Inflammatory macrophage (primary cell): ENCODE data around the gene GALR3.

ENCODE experiments used
- DNase-seq, 2 donors: peaks; one replicate each; pipeline ENCODE4 v3.0.0-alpha.2; 2020 to 2022

Gene GALR3

DNA sequence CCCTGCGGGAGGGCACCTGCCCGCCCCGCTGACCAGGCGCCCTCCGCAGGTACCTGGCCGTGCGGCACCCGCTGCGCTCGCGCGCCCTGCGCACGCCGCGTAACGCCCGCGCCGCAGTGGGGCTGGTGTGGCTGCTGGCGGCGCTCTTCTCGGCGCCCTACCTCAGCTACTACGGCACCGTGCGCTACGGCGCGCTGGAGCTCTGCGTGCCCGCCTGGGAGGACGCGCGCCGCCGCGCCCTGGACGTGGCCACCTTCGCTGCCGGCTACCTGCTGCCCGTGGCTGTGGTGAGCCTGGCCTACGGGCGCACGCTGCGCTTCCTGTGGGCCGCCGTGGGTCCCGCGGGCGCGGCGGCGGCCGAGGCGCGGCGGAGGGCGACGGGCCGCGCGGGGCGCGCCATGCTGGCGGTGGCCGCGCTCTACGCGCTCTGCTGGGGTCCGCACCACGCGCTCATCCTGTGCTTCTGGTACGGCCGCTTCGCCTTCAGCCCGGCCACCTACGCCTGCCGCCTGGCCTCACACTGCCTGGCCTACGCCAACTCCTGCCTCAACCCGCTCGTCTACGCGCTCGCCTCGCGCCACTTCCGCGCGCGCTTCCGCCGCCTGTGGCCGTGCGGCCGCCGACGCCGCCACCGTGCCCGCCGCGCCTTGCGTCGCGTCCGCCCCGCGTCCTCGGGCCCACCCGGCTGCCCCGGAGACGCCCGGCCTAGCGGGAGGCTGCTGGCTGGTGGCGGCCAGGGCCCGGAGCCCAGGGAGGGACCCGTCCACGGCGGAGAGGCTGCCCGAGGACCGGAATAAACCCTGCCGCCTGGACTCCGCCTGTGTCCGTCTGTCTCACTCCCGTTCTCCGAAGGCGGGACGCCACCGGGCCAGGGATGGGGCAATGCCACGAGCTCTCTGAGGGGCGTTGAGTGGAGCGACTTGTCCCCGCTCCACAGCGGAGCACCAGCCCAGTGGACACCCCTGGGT lies 1.8 kb downstream of the GALR3 start:
- DNase-seq = peak in 1 of 2 donors; percentile 55

DNA sequence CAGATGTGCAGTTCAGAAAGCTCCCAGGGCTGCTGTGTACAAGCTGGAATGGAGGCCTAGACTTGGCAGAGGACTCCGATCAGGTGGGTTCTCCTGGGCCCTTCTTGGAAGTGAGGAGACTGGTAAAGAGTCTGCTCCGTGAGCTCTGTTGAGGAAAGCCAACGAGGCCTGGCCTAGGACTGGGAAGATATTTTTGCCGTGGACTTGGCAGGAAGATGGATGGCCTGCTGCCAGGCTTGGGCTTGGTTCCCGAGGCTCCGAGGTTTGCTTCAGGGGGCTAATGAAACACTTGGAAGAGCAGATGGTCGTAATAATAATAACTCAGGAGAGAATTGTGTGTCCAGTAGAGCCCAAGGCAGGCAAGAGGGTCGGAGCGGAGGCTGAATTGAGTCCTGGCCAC lies 3.9 kb downstream of the GALR3 start:
- no peak for DNase-seq

DNA sequence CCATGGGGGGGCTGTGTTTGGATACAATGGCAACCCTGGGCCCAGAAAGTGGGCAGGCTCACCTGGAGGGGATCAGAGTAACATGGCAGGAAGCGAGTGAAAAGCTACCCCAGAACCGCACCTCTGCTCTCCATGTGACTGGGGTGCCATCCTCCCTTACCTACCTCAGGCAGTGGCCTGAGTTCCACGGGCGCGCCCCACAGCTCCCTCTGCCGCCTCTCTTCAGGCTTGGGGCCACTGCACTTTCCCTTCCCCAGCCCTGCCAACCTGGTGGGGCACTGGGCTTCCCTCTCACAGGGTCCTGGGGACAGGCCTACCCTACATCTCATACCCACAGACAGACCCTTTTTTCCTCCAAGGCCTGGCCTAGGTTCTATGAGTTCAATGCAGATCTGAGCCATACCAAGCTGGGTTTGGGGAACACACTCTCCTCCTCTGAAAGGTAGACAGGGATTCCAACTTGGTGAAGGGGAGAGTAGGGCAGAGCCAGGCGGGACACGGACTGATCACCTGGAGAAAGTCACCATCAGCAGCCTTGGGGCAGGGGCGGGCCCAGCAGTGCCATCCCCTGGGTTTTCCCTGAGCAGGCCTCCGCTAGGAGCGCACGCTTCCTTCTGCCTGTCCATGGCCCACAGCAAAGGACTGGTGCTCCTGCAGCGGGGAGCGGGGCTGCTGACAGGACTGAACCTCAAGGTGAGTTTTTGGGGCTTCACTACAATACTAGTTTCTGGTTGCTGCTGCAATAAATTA lies 7.1 kb downstream of the GALR3 start:
- no peak for DNase-seq

DNA sequence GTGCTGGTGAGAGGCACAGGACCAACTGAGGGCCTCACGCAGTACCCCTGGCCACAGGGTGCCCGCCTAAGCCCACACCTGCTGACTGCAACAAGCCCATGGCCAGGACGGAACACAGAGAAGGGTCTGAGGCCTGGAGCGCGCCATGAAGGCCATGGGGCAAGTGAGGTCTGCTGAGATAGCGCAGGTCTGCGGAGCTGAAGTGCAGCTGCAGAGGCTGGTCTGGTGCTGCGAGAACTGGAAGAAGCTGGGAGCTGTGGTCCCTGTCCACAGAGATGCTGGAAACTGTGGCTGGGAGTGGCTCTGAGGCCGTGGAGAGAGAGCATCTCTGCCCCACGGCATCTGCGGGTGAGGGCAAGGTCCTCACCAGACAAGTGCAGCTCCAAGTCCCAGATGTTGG lies 8.3 kb downstream of the GALR3 start:
- no peak for DNase-seq

DNA sequence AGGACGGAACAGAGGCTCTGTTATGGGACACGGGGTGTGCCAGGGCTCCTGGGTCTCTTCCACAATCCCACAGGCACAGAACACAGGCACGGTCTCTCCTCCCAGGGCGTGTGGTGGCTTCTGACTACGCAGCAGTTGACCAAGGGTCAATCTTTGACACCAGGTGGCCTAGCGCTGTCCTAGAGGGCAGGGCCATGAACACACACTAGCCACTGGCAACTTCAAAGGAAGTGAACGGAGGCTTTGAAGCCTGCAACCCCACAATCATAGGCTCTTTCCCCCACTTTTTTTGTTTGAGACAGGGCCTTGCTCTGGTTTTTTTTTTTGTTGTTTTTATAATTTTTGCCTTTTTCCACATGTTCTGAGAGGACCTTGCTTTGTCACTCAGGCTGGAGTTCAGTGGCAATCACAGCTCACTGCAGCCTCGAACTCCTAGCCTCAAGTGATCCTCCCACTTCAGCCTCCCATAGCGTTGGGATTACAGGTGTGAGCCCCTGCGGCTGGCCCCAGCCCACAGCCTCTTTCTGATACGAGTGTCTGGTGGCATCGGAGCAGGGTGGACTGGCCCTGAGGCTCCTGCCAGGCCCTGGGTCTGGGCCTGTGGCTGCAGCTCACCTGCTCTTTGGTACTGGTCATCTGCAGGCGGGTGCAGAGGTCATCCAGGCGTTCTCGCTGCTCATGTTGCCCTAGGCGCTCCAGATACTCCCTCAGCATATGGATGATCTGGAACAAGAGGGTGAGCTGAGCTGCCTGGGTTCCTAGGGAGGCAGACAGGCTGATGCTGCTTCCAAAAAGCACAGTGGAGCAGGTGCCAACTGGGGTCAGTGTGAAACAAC lies 9.1 kb downstream of the GALR3 start:
- DNase-seq = no peak

DNA sequence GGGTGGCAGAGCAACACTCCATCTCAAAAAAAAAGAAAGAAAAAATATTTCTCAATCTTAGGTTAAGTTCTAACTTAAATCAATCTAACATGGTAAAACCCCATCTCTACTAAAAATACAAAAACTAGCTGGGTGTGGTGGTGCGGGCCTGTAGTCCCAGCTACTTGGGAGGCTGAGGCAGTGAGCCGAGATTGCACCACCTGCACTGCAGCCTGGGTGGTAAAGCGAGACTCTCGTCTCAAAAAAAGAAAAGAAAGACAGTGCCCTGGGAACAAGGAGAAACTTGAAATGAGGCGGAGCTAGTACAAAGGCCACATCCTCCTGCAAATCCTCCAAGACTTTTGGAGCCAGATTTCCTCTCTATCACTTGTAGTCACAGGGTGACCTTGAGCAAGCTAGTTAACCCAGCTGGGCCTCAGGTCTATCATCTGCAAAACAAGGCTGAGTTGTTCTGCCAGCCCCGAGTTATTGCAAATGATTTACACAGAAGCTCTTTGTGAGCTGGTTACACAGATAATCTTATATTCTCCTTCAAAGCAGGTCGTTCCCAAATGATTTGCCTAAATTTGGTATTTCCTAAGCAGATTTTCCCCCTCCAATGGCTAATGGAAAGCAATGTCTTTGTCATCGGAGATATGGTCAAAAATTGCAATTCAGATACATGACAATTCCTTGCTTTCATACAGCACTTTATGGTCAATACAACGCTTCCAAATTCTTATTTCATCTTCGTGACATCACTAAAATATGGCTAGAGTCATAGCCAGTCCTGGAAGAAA lies 19.0 kb downstream of the GALR3 start:
- DNase-seq = no peak

DNA sequence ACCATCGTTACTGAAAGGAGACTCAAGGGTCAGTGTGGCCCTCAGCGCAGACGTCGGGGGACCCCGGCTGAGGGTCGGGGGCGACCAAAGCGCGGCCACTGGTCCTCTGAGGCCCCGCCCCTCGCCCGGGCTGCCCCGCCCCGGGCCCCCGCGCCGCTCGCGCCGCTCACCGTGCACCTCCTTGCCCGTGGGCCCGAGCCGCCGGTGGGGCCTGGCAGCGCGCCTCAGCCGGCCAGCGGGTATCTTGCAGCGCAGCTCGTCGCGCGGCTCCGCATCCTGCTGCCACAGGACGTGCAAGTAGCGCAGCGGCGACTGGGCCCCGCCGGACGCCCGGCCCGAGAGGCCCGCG lies 20.5 kb downstream of the GALR3 start:
- no peak for DNase-seq

DNA sequence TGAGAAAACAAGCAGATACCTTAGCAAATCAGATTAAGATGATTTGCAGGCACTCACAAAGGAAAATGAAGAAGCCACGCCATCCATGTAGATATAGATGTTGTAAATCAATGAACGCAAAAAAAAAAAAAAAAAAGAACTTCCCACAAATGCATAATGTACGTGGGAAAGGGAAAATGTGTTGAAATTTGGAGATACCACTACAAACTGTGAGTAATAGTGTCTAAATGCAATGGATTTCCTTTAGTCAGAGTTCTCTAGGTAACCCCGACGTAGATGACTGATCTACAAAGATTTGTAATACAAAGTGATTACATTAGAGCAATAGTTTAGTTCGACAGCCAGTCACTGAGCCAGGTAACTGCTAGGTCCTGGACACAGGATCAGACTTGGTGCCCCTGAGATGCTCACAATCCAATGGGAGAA lies 21.7 kb downstream of the GALR3 start:
- peak; percentile 8 to 25 for DNase-seq

DNA sequence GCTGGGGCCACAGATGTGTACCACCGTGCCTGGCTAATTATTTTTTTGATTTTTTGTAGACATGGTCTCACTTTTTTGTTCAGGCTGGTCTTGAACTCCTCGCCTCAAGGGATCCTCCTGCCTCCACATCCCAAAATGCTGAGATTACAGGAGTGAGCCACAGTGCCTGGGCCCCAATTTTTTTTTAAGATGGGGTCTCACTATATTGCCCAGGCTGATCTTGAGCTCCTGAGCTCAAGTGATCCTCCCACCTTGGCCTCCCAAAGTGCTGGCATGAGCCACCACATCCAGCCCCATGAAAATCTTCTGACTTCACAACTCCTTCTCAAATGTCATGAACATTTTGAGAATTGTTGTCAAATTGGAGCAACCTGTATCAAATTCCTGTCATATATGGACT lies 23.3 kb downstream of the GALR3 start:
- DNase-seq = no peak

DNA sequence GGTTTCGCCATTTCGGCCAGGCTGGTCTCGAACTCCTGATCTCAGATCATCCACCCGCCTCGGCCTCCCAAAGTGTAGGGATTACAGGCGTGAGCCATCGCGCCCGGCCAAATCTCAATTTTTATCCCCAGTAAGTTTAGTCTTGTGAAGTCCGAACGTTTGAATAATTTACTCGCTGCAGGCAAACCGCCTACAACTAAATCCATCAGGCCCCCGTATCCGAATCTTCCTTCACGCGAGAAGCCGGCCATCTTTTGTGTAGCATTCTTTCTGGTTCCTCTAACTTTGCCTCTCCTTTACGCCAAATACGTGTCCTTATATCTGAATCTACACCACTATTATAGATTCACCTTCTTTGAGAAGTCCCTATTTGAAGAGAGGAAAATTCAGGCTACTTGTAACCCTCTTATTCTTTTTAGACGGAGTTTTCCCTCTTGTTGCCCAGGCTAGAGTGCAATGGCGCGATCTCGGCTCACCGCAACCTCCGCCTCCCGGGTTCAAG lies 25.5 kb downstream of the GALR3 start:
- DNase-seq = peak; percentile 18 to 32

DNA sequence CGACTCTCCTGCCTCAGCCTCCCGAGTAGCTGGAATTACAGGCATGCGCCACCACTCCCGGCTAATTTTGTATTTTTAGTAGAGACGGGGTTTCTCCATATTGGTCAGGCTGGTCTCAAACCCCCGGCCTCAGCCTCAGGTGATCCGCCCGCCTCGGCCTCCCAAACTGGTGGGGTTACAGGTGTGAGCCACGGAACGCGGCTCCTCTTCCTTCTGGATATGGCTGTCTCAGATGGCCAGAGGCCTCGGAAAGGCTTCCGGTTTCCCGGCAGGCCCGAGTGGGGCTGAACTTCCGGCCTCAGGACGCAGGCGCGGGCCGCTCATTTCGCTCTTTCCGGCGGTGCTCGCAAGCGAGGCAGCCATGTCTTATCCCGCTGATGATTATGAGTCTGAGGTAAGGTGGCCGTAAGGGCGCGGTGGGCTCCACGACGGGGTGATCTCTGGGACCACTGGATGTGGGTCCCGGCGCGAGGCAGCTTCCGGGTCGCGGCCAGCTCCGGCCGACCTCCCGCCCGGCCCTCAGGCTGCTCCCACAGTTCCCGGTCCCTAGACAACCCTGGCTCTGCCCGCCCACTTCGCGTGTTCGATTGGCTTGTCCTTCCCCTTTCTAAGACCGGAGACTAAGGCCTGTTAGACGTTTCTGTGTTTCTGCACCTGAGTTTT lies 26.0 kb downstream of the GALR3 start, which contains the start of gene EIF3L:
Gene EIF3L (plus strand): TSS at position 331 of the 663 bp plus-strand sequence. CDS start 31 bp downstream, at position 362.
- peak; percentile 91 to 95 for DNase-seq

DNA sequence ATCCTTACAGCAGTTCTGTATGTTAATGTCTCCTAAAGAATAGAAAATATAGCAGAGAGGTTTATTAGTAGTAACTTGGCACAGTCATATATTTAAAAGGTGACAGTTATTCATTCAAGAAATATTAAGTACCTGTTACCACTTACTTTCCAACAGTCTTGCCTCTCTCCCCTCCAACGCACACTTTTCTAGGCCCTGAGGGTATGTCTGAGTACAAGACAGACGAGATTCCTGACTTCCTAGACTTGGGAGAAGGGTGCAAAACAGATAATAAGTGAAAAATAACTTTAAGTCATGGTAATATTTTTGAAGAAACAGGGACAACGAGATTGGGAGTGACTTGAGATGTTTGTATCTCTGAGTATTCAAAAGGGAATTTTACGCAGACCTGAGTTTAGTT lies 27.6 kb downstream of the GALR3 start:
- no peak for DNase-seq

DNA sequence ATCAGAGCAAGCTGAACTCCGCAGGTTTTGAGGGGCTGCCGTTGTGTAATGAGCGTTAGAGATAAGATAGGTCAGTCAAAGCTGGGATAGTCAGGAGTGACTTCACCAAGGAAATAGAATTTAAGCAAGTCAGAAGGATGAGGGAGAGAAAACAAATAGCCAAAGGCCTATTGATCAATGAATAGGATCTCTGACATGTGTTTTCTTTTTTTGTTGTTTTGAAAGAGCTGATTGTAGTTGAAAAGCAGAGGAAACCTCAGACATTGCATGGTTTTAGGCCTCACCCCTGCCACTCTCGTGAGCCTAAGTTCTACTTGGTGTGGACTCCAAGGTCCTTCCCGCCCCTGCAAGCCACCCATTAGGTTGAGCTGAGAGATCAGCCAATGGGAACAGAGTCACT lies 29.2 kb downstream of the GALR3 start:
- no peak for DNase-seq

DNA sequence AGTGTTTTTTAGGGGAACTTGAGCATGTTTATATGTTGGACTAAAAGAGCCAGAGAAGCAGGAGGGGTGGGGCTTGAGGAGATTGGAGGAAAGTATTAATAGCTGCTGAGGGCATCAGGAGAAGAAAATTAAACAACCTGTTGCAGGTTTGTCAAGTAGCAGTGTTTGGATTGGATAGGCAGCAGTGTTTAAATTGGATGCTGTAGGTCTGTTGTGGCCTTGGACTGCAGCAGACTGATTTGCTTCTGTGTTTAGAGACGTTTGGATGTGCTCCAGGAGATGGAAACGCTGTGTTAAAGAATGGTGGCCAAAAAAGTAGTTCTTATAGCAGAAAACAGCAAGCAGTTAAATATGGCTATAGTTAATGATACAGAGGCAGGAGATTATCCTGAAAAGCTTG lies 31.8 kb downstream of the GALR3 start:
- DNase-seq = no peak

DNA sequence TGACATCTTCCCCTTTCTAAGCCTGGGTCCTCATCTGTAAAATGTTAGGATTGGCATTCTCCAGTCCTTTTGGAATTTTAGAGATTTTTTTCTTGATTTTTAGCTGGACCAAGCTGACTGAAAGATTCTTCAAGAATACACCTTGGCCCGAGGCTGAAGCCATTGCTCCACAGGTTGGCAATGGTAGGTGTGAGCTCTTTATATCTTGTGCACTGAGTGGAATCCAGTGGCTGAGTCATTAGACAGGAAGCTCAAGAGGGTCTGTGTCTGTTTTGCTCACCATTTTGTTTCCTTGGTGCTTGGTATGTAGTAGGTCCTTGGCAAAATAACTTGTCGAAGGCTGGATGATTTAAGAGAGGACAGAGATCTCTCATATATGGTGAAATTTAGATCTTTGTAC lies 32.3 kb downstream of the GALR3 start:
- DNase-seq = no peak

DNA sequence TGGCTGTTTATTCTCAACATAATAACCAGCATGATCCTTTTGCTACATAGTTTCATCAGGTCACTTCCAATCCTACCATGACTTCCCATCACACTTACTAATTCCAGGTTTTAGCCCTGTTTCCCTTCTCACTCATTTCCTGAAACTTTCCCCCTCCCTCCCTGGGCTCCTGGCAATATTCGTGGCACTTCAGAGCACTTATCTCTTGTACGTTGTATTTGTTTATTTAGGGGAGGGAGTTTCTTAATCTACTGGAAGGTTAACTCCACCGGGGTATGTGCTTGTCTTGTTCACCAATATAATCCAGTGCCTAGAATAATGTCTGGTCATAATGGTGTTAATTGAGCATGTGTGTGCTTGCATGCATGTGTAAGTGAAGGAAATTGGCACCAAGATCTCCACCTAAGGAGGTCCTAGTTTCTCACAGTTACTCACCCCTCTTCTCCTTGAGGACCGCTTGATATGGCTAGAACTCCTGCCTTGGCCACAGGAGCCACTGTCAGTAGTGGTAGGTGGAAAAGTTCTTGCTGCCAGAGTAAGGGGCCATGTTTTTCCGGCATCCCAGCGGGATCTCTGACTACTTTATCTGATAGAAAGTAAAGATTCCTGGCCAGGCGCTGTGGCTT lies 37.7 kb downstream of the GALR3 start:
- DNase-seq = no peak

DNA sequence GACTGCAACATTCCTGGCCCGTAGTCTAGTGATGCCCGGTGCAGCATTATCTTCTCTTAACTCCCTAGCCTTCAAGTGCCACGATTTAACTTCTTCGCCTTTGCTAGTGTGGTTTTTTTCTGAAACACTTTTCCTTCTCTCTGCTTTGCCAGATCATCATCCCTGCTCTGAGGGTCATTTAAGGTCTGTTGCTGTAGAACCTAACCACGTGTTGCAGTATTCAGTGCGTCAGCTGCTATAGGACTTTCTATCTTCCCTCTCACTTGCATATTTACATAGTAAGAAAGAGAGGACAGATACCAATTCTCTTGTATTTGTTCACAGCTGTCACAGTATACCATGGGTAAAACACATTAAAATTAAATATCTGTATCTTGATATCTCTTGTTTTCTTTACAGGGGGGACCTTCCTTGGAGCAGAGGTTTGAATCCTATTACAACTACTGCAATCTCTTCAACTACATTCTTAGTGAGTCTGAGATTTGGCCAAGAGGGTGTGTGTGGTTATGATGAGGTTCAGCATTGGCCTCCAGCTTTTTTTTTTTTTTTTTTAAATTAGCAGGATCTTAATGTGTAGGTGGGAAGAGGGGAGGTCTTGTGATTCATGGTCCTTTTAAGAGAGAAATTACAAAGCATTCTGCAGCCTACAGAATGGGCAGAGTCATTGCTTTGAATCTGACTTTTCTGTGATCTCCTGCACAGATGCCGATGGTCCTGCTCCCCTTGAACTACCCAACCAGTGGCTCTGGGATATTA lies 39.6 kb downstream of the GALR3 start:
- DNase-seq = no peak

DNA sequence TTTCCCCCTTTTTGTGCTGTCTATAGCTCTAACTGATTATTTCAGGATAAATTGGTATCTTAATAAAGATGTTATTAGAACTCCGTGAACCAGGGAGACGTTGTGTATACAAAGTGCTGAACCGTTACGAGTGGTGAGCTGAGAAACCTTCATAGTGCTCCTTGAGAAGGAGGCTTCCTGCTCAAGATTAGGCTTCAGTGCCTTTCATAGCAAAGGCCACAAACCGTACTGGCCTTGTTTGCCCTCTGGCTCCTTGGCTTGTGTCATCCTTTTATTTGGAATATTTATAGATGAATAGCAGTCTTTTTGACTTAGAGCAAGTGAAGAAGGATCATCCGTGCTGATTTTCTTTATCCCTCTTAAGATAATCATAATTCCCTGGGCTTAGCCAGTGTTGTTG lies 42.3 kb downstream of the GALR3 start:
- no peak for DNase-seq

DNA sequence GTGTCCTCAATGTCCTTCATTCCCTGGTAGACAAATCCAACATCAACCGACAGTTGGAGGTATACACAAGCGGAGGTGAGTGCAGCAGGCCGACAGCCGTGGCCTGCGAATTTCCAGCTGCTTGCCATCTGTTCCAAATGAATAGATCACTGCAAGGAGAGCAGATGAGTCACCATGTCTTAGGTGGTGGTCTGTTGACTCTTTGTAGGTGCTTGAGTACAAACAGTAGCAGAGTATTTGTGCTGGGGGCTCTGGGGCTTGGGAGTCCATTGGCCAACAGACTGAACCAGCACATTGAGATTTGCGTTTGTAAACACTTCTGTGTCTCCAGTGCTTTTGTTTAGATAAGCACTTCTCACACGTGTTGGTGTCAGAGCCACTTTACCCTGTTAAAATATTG lies 47.1 kb downstream of the GALR3 start:
- DNase-seq = no peak
